Measurements from ENCODE around the gene RABAC1. TPM values are rescaled to one million over a fixed set of nuclear protein-coding genes. Genes with fewer than 3 reads are reported as not detected.

Gene RABAC1
- total and polyA plus RNA-seq, 2 of the 13 experiments (the other 11 are each of a cell fraction or from before 2014, with no cell fraction given), result 37.4 to 74.0 TPM

DNA sequence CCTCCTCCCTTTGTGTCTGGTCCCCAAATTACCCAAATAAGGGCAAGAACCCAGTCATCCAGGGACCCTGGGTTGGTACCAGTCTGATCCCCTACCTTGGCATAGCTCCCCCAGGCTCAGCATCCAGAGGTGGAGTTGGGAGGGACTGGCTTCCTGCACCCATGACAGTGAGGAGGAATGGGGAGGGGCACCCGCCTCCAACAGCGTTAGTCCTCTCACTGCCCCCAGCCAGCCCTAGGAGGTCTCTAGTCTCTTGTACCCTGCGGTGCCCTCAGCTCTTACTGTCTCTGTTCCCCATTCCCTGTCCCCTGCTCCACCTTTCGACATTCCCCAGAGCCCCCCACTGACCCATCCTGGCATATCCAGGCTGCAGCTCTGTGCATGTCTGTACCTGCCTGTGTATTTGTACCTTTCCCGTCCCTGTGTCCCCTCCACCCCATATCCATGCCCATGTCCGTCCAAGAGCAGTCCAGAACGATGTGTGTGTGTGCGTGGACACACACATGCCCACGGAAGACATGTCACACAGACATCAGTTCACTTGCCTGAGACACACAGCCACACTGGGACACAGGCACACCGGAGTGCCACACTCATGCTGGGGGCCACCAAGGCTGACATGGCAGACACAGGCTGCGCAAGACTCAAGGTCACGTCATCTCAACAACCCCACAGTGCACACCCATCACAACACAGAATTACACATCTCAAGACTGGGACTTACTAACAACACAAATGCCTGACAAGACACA, 48.7 kb downstream of the RABAC1 start:
- Histone ChIP-seq H3K27ac (ENCODE audit: extremely low read length, insufficient read depth, low read length) (no peak overlapping the region), H2AFZ (ENCODE audit: low read length) (no peak overlapping the region), H3K36me3 (replicated peaks in 1 of 2; ENCODE audit: control insufficient read depth in 1 of 2, insufficient read depth in 2 of 2, low read length in 2 of 2) (peaks cover 7 to 16% of the 10 kb centered on the region in 2 experiments; a peak in 4 of 5 replicates), H3K9me3 (ENCODE audit: low read length) (no peaks in the 10 kb centered on the region), H4K20me1 (ENCODE audit: insufficient read depth, low read length) (no peaks in the 10 kb centered on the region), H3K27me3 (ENCODE audit: control insufficient read depth in 1 of 2, insufficient read depth in 2 of 2, low read length in 2 of 2) (peaks cover 10 to 29% of the 10 kb centered on the region in 2 experiments), H3K79me2 (ENCODE audit: insufficient read depth, low read length) (no peaks in the 10 kb centered on the region), H3K9ac (ENCODE audit: insufficient read depth, low read depth, low read length) (no peak overlapping the region), H3K4me1 (ENCODE audit: insufficient read depth, low read length) (peaks cover under 1% of the 10 kb centered on the region; the same call in 1 of the 2 replicates), H3K4me2 (ENCODE audit: low read depth, low read length) (no peak overlapping the region), H3K4me3 (replicated peaks in 1 of 3; ENCODE audit: insufficient read depth in 1 of 3, low read depth in 2 of 3, low read length in 3 of 3) (no peak overlapping the region)
- BruUV-seq (replicated peaks), result no TSS peak
- no peak for DNase-seq (ENCODE audit: low spot score)
- TF ChIP-seq KDM2A (CRISPR knock-in tag; IDR thresholded peaks at IDR 0.05; ENCODE audit: borderline replicate concordance, low read depth) (0 out of 2 replicates have a peak, but pooled peaks have one; percentile 4), ONECUT2 (CRISPR knock-in tag; IDR thresholded peaks at IDR 0.05) (no peak)
- TF ChIP-seq, protein P1, sequence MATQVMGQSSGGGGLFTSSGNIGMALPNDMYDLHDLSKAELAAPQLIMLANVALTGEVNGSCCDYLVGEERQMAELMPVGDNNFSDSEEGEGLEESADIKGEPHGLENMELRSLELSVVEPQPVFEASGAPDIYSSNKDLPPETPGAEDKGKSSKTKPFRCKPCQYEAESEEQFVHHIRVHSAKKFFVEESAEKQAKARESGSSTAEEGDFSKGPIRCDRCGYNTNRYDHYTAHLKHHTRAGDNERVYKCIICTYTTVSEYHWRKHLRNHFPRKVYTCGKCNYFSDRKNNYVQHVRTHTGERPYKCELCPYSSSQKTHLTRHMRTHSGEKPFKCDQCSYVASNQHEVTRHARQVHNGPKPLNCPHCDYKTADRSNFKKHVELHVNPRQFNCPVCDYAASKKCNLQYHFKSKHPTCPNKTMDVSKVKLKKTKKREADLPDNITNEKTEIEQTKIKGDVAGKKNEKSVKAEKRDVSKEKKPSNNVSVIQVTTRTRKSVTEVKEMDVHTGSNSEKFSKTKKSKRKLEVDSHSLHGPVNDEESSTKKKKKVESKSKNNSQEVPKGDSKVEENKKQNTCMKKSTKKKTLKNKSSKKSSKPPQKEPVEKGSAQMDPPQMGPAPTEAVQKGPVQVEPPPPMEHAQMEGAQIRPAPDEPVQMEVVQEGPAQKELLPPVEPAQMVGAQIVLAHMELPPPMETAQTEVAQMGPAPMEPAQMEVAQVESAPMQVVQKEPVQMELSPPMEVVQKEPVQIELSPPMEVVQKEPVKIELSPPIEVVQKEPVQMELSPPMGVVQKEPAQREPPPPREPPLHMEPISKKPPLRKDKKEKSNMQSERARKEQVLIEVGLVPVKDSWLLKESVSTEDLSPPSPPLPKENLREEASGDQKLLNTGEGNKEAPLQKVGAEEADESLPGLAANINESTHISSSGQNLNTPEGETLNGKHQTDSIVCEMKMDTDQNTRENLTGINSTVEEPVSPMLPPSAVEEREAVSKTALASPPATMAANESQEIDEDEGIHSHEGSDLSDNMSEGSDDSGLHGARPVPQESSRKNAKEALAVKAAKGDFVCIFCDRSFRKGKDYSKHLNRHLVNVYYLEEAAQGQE (IDR thresholded peaks at IDR 0.05; ENCODE audit: borderline replicate concordance in 1 of 2, low read depth in 1 of 2, low read length in 2 of 2), result no peak
- in situ Hi-C loops (cut with HindIII; ENCODE audit: extremely low pct_ligation_motif_present, low pct_unique_long_range_greater_than_20kb) (no loop called here), intact Hi-C loops (cut with micrococcal nuclease; ENCODE audit: unreplicated experiment) (no loop called here)
- no peak for FAIRE-seq
- WGBS (ENCODE audit: low lambda C conversion rate), result 74% methylated on average over 10 of the region's 12 CpGs
- ChIA-PET POLR2A (no interaction called here), CTCF (ENCODE audit: low intra/inter-chr PET ratio, low total read pairs) (no interaction called here)
- ATAC-seq, result no peak

All from HepG2 (cell line).